BLaER1 (cell line): ENCODE results near the gene ATF4.
"Not testable (repeated sequence)": the region's sequence is repeated elsewhere in the genome, so short reads cannot be mapped to it uniquely, and the experiment has no call there.

ENCODE experiments used
- H3K27ac ChIP-seq: shearing (Covaris generic); formaldehyde crosslinking; 2 replicates; pipeline ENCODE4 v1.8.1; 2022
- H3K27me3 ChIP-seq: shearing (Covaris generic); formaldehyde crosslinking; 2 replicates; pipeline ENCODE4 v1.8.1; 2022
- H3K36me3 ChIP-seq: shearing (Covaris generic); formaldehyde crosslinking; 2 replicates; pipeline ENCODE4 v1.8.1; 2022
- H3K4me1 ChIP-seq: shearing (Covaris generic); formaldehyde crosslinking; 2 replicates; pipeline ENCODE4 v1.8.1; 2022
- H3K4me2 ChIP-seq: shearing (Covaris generic); formaldehyde crosslinking; 2 replicates; pipeline ENCODE4 v1.8.1; 2022
- H3K4me3 ChIP-seq: shearing (Covaris generic); formaldehyde crosslinking; 2 replicates; pipeline ENCODE4 v1.8.1; 2022
- H3K9ac ChIP-seq: shearing (Covaris generic); formaldehyde crosslinking; 2 replicates; pipeline ENCODE4 v1.8.1; 2022
- H3K9me3 ChIP-seq: shearing (Covaris generic); formaldehyde crosslinking; 2 replicates; pipeline ENCODE4 v1.8.1; 2022
- H4K20me1 ChIP-seq: shearing (Covaris generic); formaldehyde crosslinking; 2 replicates; pipeline ENCODE4 v1.8.1; 2022
- Cebpa-rat ChIP-seq: shearing (Covaris generic); IDR thresholded peaks from 2 replicates; pipeline ENCODE4 v1.8.1; 2022

The ATF4 gene

DNA sequence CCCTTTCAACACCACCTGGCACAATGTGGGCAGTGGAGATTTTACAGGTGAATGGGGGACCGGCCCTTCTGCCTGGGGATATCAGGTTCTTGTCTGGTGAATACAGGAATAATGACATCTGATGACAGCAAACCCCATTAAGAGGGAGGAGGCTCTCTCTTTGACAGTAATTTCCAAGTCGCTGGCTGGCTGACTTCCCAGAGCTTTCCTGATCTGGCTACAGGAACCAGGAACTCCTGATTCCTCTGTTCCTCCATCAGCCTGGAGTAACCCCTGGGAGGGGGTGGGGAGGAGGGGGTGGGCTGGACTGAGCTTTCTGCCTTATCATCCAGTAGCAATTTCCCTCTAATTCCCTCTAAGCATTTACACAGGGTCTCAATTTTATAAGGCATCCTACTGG is 22.0 kb upstream of the ATF4 start:
- no peak for TF ChIP-seq Cebpa-rat
- peaks cover 6% of the 10 kb centered on the region for H4K20me1 ChIP-seq
- H3K27ac ChIP-seq, result no peak overlapping the region
- H3K27me3 ChIP-seq, result no peaks in the 10 kb centered on the region
- no peak overlapping the region for H3K4me3 ChIP-seq
- no peaks in the 10 kb centered on the region for H3K9me3 ChIP-seq
- no peaks in the 10 kb centered on the region for H3K36me3 ChIP-seq
- no peak overlapping the region for H3K9ac ChIP-seq
- H3K4me2 ChIP-seq, result no peak overlapping the region
- peaks cover 38% of the 10 kb centered on the region for H3K4me1 ChIP-seq

GRCh38 chr22:39498802-39499201 is 21.6 kb upstream of the ATF4 start:
- no peaks in the 10 kb centered on the region for H3K27me3 ChIP-seq
- H3K9me3 ChIP-seq, result no peaks in the 10 kb centered on the region
- no peak overlapping the region for H3K4me2 ChIP-seq
- H4K20me1 ChIP-seq, result peaks cover 10% of the 10 kb centered on the region
- peaks cover 3% of the 10 kb centered on the region for H3K36me3 ChIP-seq
- H3K9ac ChIP-seq, result no peak overlapping the region
- no peak overlapping the region for H3K4me3 ChIP-seq
- H3K27ac ChIP-seq, result no peak overlapping the region
- peaks cover 42% of the 10 kb centered on the region for H3K4me1 ChIP-seq
- TF ChIP-seq Cebpa-rat, result no peak

DNA sequence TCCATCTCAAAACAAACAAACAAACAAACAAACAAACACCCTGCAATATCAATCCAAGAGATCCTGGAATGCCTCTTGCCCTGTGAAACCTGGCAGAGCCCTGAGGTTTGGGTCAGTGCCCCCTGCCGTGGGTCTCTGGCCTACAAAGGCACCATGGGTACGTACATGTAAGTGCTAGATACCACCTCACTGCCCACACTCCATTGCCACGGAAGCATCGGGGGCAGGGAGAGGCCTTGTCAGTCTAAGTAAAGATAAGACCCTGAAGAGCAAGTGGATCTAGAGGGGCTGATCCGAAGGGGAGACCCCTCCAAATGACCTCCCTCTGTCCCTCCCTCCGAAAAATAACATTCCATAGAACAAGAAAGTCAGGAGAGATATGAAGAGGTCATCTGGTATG is 20.3 kb upstream of the ATF4 start:
- peaks cover 45% of the 10 kb centered on the region for H3K4me1 ChIP-seq
- H3K27ac ChIP-seq, result no peak overlapping the region
- no peaks in the 10 kb centered on the region for H3K9me3 ChIP-seq
- no peak overlapping the region for H3K4me3 ChIP-seq
- peaks cover 16% of the 10 kb centered on the region for H3K36me3 ChIP-seq
- H3K27me3 ChIP-seq, result no peaks in the 10 kb centered on the region
- H4K20me1 ChIP-seq, result peaks cover 23% of the 10 kb centered on the region
- H3K4me2 ChIP-seq, result no peak overlapping the region
- no peak overlapping the region for H3K9ac ChIP-seq
- TF ChIP-seq Cebpa-rat, result no peak

DNA sequence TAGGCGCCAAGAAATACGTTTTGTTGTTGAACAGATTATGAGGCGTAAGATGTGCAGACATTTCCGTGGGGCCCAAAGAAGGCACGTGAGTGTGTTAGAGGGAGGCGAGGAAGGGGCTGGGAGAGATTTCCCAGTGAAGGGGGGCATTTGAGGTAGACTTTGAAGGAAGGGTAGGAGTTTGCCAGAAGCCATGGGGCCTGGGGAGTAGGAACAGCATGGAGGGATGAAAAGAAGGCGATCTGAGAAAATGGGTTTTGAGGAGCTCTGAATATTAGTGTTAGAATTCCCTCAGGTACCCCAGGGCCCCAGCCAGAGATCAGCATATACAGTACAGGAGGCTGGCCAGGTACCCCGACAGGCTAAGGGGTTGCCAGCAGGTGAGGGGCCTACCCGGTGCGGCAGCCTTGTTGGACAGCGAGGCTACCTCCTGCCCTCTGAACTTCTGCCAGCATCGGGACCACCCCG is 18.7 kb upstream of the ATF4 start:
- Histone ChIP-seq H3K4me2 (peak overlapping the region; percentile 99), H3K27ac (peak overlapping the region; percentile 84), H3K9me3 (no peaks in the 10 kb centered on the region), H3K4me1 (peaks cover 37% of the 10 kb centered on the region), H3K9ac (0 out of 2 replicates have a peak overlapping the region, but pooled peaks have one; percentile 92), H3K27me3 (no peaks in the 10 kb centered on the region), H3K36me3 (peaks cover 32% of the 10 kb centered on the region), H4K20me1 (peaks cover 39% of the 10 kb centered on the region), H3K4me3 (peak overlapping the region; percentile 86)
- TF ChIP-seq Cebpa-rat, result no peak

GRCh38 chr22:39502109-39502788 is 18.1 kb upstream of the ATF4 start, which contains the start of gene MIEF1:
Gene MIEF1 (plus strand): TSS chr22:39502290. CDS start chr22:39511295, 9,005 bp downstream.
- H3K4me3 ChIP-seq, result peak within 1 kb of the TSS; percentile 86
- H3K4me2 ChIP-seq, result peak within 1 kb of the TSS; percentile 99
- H3K9me3 ChIP-seq, result no peaks in the 10 kb centered on the region
- peaks cover 44% of the 10 kb centered on the region for H4K20me1 ChIP-seq
- TF ChIP-seq Cebpa-rat, result no peak
- no peaks in the 10 kb centered on the region for H3K27me3 ChIP-seq
- peak within 1 kb of the TSS; percentile 84 for H3K27ac ChIP-seq
- peaks cover 35% of the 10 kb centered on the region for H3K4me1 ChIP-seq
- H3K36me3 ChIP-seq, result peaks cover 37% of the 10 kb centered on the region
- H3K9ac ChIP-seq, result peak within 1 kb of the TSS; percentile 92

DNA sequence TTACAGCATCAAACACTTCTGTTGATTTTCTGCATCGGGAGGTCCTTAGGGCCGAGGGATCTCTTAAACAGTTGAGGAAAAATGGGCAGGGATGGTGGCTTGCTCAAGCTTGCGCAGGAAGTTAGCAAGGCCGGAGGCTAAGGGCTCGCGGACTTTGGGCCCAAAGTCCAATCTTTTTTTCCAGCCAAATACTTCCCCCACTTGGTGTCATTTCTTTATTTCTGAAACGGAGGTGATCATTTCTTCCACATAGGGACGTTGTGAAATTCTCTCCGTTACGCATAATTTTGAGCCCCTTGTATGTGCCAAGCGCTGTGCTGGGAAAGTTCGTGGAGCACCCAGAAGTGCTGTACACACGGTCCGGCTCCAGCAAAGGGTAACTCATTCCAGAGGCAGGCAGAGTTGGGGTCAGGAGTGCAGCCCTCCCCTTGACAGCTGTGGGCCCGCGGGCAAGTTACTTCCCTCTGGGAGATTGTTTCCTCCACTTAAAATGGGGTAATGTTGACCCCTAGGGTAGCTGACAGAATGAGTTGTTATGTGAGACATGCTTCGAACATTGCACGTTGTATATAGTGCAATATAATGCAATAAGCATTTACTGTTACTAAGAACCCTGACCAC is 17.5 kb upstream of the ATF4 start:
- H3K27me3 ChIP-seq, result no peaks in the 10 kb centered on the region
- H3K4me3 ChIP-seq, result peak overlapping the region; percentile 86
- peak overlapping the region; percentile 92 for H3K9ac ChIP-seq
- peaks cover 35% of the 10 kb centered on the region for H3K4me1 ChIP-seq
- peaks cover 44% of the 10 kb centered on the region for H3K36me3 ChIP-seq
- H3K9me3 ChIP-seq, result no peaks in the 10 kb centered on the region
- H3K4me2 ChIP-seq, result peak overlapping the region; percentile 99
- peaks cover 51% of the 10 kb centered on the region for H4K20me1 ChIP-seq
- peak overlapping the region; percentile 84 for H3K27ac ChIP-seq
- TF ChIP-seq Cebpa-rat, result no peak

DNA sequence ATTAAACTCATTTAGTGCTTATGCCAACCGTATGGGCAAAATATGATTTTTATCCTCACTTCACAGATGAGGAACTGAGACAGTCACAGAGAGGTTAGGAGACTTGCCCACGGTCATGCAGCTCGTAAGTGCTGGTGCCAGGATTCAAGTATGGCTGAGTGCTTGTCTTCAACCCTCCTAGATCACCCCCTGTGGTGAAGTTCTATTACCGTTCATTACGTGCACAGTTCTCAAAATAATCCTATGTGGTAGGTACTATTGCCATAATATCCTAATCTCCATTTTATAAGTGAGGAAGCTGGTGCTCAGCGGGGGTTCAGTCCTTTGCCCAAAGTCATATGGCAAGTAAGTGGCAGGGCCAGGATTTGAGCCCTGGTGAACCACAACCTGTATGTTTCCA is 16.7 kb upstream of the ATF4 start:
- H3K27me3 ChIP-seq, result no peaks in the 10 kb centered on the region
- TF ChIP-seq Cebpa-rat, result no peak
- peak overlapping the region; percentile 86 for H3K4me3 ChIP-seq
- H3K4me1 ChIP-seq, result peaks cover 35% of the 10 kb centered on the region
- peaks cover 58% of the 10 kb centered on the region for H4K20me1 ChIP-seq
- H3K4me2 ChIP-seq, result peak overlapping the region; percentile 99
- H3K9ac ChIP-seq, result peak overlapping the region; percentile 92
- peak overlapping the region; percentile 84; the same call in 1 of the 2 replicates for H3K27ac ChIP-seq
- no peaks in the 10 kb centered on the region for H3K9me3 ChIP-seq
- peaks cover 51% of the 10 kb centered on the region for H3K36me3 ChIP-seq

GRCh38 chr22:39504071-39504470 is 16.3 kb upstream of the ATF4 start:
- Histone ChIP-seq H3K27ac (no peak overlapping the region), H3K4me2 (peak overlapping the region; percentile 99), H3K9ac (peak overlapping the region; percentile 92; the same call in 1 of the 2 replicates), H4K20me1 (peaks cover 62% of the 10 kb centered on the region), H3K4me3 (peak overlapping the region; percentile 86; the same call in 1 of the 2 replicates), H3K9me3 (no peaks in the 10 kb centered on the region), H3K27me3 (no peaks in the 10 kb centered on the region), H3K36me3 (peaks cover 56% of the 10 kb centered on the region), H3K4me1 (peaks cover 35% of the 10 kb centered on the region)
- no peak for TF ChIP-seq Cebpa-rat

GRCh38 chr22:39507021-39507420 is 13.3 kb upstream of the ATF4 start:
- H3K27me3 ChIP-seq, H3K4me3 ChIP-seq, H3K4me2 ChIP-seq, H3K9me3 ChIP-seq, H3K27ac ChIP-seq, H3K9ac ChIP-seq: not testable (repeated sequence)
- Histone ChIP-seq H3K36me3 (peaks cover 85% of the 10 kb centered on the region), H3K4me1 (peaks cover 23% of the 10 kb centered on the region), H4K20me1 (peaks cover 92% of the 10 kb centered on the region)

GRCh38 chr22:39508393-39508792 is 12.0 kb upstream of the ATF4 start:
- H3K4me3 ChIP-seq, result no peak overlapping the region
- H3K36me3 ChIP-seq, result peaks cover 99% of the 10 kb centered on the region
- H3K9me3 ChIP-seq, result no peaks in the 10 kb centered on the region
- no peak overlapping the region for H3K27ac ChIP-seq
- H3K27me3 ChIP-seq, result no peaks in the 10 kb centered on the region
- peaks cover 19% of the 10 kb centered on the region for H3K4me1 ChIP-seq
- no peak for TF ChIP-seq Cebpa-rat
- peaks cover 94% of the 10 kb centered on the region for H4K20me1 ChIP-seq
- H3K4me2 ChIP-seq, result no peak overlapping the region
- peak overlapping the region; percentile 22; the same call in 1 of the 2 replicates for H3K9ac ChIP-seq
